ENCODE data around the gene MMP7.

Gene MMP7

GRCh38 chr11:102520514-102520913 is 10.0 kb downstream of the MMP7 start:
- no peak overlapping the region for H2BK5ac ChIP-seq (ENCODE audit: low read length)
- H3K23ac ChIP-seq (ENCODE audit: low read depth, low read length, poor library complexity) = no peak overlapping the region
- H3K4me3 ChIP-seq (ENCODE audit: low read length in 2 of 2) = no peak overlapping the region
- H3K14ac ChIP-seq (ENCODE audit: low read length) = no peak overlapping the region
- H3K36me3 ChIP-seq (replicated peaks in 1 of 2; ENCODE audit: control insufficient read depth in 2 of 2, insufficient read depth in 2 of 2, low read length in 2 of 2) = no peaks in the 10 kb centered on the region
- H2BK120ac ChIP-seq (ENCODE audit: low read depth, low read length) = no peak overlapping the region
- no peaks in the 10 kb centered on the region for H3K4me1 ChIP-seq (ENCODE audit: control insufficient read depth in 2 of 2, insufficient read depth in 1 of 2, low read depth in 1 of 2, low read length in 2 of 2)
- no peaks in the 10 kb centered on the region for H3K9me3 ChIP-seq (replicated peaks in 1 of 2; ENCODE audit: control insufficient read depth in 2 of 2, insufficient read depth in 1 of 2, low read depth in 1 of 2, low read length in 2 of 2)
- no peak overlapping the region for H2BK12ac ChIP-seq (ENCODE audit: low read length)
- no peak overlapping the region for H3K4ac ChIP-seq (ENCODE audit: low read length)
- no peak overlapping the region for H2AK5ac ChIP-seq (ENCODE audit: low read depth, low read length)
- no peaks in the 10 kb centered on the region for H3K79me1 ChIP-seq (ENCODE audit: low read depth, low read length)
- no peak overlapping the region for H4K8ac ChIP-seq (ENCODE audit: low read depth, low read length)
- no peak overlapping the region for H4K91ac ChIP-seq (ENCODE audit: low read depth, low read length, poor library complexity)
- H2BK15ac ChIP-seq (ENCODE audit: low read length) = no peak overlapping the region
- DNase-seq (ENCODE audit: low spot score) = no peak
- no peak overlapping the region for H3K4me2 ChIP-seq (ENCODE audit: insufficient read depth, low read length, poor library complexity, severe bottlenecking)
- H2AFZ ChIP-seq (ENCODE audit: low read length) = no peak overlapping the region
- H3K27ac ChIP-seq (replicated peaks; ENCODE audit: low read length) = no peak overlapping the region
- H3K9ac ChIP-seq (ENCODE audit: low read depth, low read length, poor library complexity) = no peak overlapping the region
- H3K27me3 ChIP-seq (ENCODE audit: control insufficient read depth in 3 of 3, insufficient read depth in 3 of 3, low read depth in 1 of 3, low read length in 3 of 3) = no peaks in the 10 kb centered on the region
- H3K18ac ChIP-seq (ENCODE audit: low read length) = no peak overlapping the region

GRCh38 chr11:102518296-102519094 is 12.1 kb downstream of the MMP7 start:
- Histone ChIP-seq H2BK12ac (ENCODE audit: low read length) (no peak overlapping the region), H2AFZ (ENCODE audit: low read length) (no peak overlapping the region), H3K14ac (ENCODE audit: low read length) (no peak overlapping the region), H3K4me3 (ENCODE audit: low read length in 2 of 2) (no peak overlapping the region), H3K4me1 (ENCODE audit: control insufficient read depth in 2 of 2, insufficient read depth in 1 of 2, low read depth in 1 of 2, low read length in 2 of 2) (no peaks in the 10 kb centered on the region), H2AK5ac (ENCODE audit: low read depth, low read length) (no peak overlapping the region), H3K9ac (ENCODE audit: low read depth, low read length, poor library complexity) (no peak overlapping the region), H3K36me3 (replicated peaks in 1 of 2; ENCODE audit: control insufficient read depth in 2 of 2, insufficient read depth in 2 of 2, low read length in 2 of 2) (no peaks in the 10 kb centered on the region), H4K8ac (ENCODE audit: low read depth, low read length) (no peak overlapping the region), H3K27me3 (ENCODE audit: control insufficient read depth in 3 of 3, insufficient read depth in 3 of 3, low read depth in 1 of 3, low read length in 3 of 3) (peaks cover 0 to 4% (median 0%) of the 10 kb centered on the region in 3 experiments), H2BK5ac (ENCODE audit: low read length) (no peak overlapping the region), H3K79me1 (ENCODE audit: low read depth, low read length) (no peaks in the 10 kb centered on the region), H2BK120ac (ENCODE audit: low read depth, low read length) (no peak overlapping the region), H3K4ac (ENCODE audit: low read length) (no peak overlapping the region), H3K18ac (ENCODE audit: low read length) (no peak overlapping the region), H3K23ac (ENCODE audit: low read depth, low read length, poor library complexity) (no peak overlapping the region), H3K4me2 (ENCODE audit: insufficient read depth, low read length, poor library complexity, severe bottlenecking) (no peak overlapping the region), H3K27ac (replicated peaks; ENCODE audit: low read length) (no peak overlapping the region), H2BK15ac (ENCODE audit: low read length) (no peak overlapping the region), H3K9me3 (replicated peaks in 1 of 2; ENCODE audit: control insufficient read depth in 2 of 2, insufficient read depth in 1 of 2, low read depth in 1 of 2, low read length in 2 of 2) (no peaks in the 10 kb centered on the region), H4K91ac (ENCODE audit: low read depth, low read length, poor library complexity) (no peak overlapping the region)
- no peak for DNase-seq (ENCODE audit: low spot score)
- no CpG with 5 or more reads among the region's 3 CpGs for WGBS, 2 donors (ENCODE audit: extremely low coverage in 2 of 2, insufficient read length in 2 of 2, insufficient replicate concordance in 1 of 2)

GRCh38 chr11:102517670-102518069 is 12.9 kb downstream of the MMP7 start:
- Histone ChIP-seq H2BK5ac (ENCODE audit: low read length) (no peak overlapping the region), H4K91ac (ENCODE audit: low read depth, low read length, poor library complexity) (no peak overlapping the region), H3K14ac (ENCODE audit: low read length) (no peak overlapping the region), H2BK15ac (ENCODE audit: low read length) (no peak overlapping the region), H2BK120ac (ENCODE audit: low read depth, low read length) (no peak overlapping the region), H2AFZ (ENCODE audit: low read length) (no peak overlapping the region), H3K18ac (ENCODE audit: low read length) (no peak overlapping the region), H3K23ac (ENCODE audit: low read depth, low read length, poor library complexity) (no peak overlapping the region), H4K8ac (ENCODE audit: low read depth, low read length) (no peak overlapping the region), H3K27ac (replicated peaks; ENCODE audit: low read length) (no peak overlapping the region), H3K4me2 (ENCODE audit: insufficient read depth, low read length, poor library complexity, severe bottlenecking) (no peak overlapping the region), H3K4me3 (ENCODE audit: low read length in 2 of 2) (no peak overlapping the region), H3K9me3 (replicated peaks in 1 of 2; ENCODE audit: control insufficient read depth in 2 of 2, insufficient read depth in 1 of 2, low read depth in 1 of 2, low read length in 2 of 2) (no peaks in the 10 kb centered on the region), H3K79me1 (ENCODE audit: low read depth, low read length) (no peaks in the 10 kb centered on the region), H3K4me1 (ENCODE audit: control insufficient read depth in 2 of 2, insufficient read depth in 1 of 2, low read depth in 1 of 2, low read length in 2 of 2) (no peaks in the 10 kb centered on the region), H2BK12ac (ENCODE audit: low read length) (no peak overlapping the region), H3K4ac (ENCODE audit: low read length) (no peak overlapping the region), H2AK5ac (ENCODE audit: low read depth, low read length) (no peak overlapping the region), H3K27me3 (ENCODE audit: control insufficient read depth in 3 of 3, insufficient read depth in 3 of 3, low read depth in 1 of 3, low read length in 3 of 3) (peaks cover 0 to 4% (median 0%) of the 10 kb centered on the region in 3 experiments), H3K36me3 (replicated peaks in 1 of 2; ENCODE audit: control insufficient read depth in 2 of 2, insufficient read depth in 2 of 2, low read length in 2 of 2) (no peaks in the 10 kb centered on the region), H3K9ac (ENCODE audit: low read depth, low read length, poor library complexity) (no peak overlapping the region)
- DNase-seq (ENCODE audit: low spot score) = no peak
- WGBS, 2 donors (ENCODE audit: extremely low coverage in 2 of 2, insufficient read length in 2 of 2, insufficient replicate concordance in 1 of 2) = no CpG with 5 or more reads among the region's 3 CpGs

GRCh38 chr11:102516179-102516578 is 14.4 kb downstream of the MMP7 start:
- no peak for DNase-seq (ENCODE audit: low spot score)

More at GRCh38 chr11:102516179-102516578, 14.4 kb downstream of the MMP7 start:
- H2BK12ac ChIP-seq (ENCODE audit: low read length) = no peak overlapping the region
- H3K9me3 ChIP-seq (replicated peaks in 1 of 2; ENCODE audit: control insufficient read depth in 2 of 2, insufficient read depth in 1 of 2, low read depth in 1 of 2, low read length in 2 of 2) = no peaks in the 10 kb centered on the region
- H2AK5ac ChIP-seq (ENCODE audit: low read depth, low read length) = no peak overlapping the region
- no peak overlapping the region for H2BK15ac ChIP-seq (ENCODE audit: low read length)
- no peaks in the 10 kb centered on the region for H3K36me3 ChIP-seq (replicated peaks in 1 of 2; ENCODE audit: control insufficient read depth in 2 of 2, insufficient read depth in 2 of 2, low read length in 2 of 2)
- H3K14ac ChIP-seq (ENCODE audit: low read length) = no peak overlapping the region
- H3K27ac ChIP-seq (replicated peaks; ENCODE audit: low read length) = no peak overlapping the region
- H3K27me3 ChIP-seq (ENCODE audit: control insufficient read depth in 3 of 3, insufficient read depth in 3 of 3, low read depth in 1 of 3, low read length in 3 of 3) = peaks cover 0 to 4% (median 0%) of the 10 kb centered on the region in 3 experiments
- no peak overlapping the region for H3K18ac ChIP-seq (ENCODE audit: low read length)
- no peaks in the 10 kb centered on the region for H3K4me1 ChIP-seq (ENCODE audit: control insufficient read depth in 2 of 2, insufficient read depth in 1 of 2, low read depth in 1 of 2, low read length in 2 of 2)
- H3K4ac ChIP-seq (ENCODE audit: low read length) = no peak overlapping the region
- H2AFZ ChIP-seq (ENCODE audit: low read length) = no peak overlapping the region
- no peak overlapping the region for H3K9ac ChIP-seq (ENCODE audit: low read depth, low read length, poor library complexity)
- WGBS, 2 donors (ENCODE audit: extremely low coverage in 2 of 2, insufficient read length in 2 of 2, insufficient replicate concordance in 1 of 2) = no CpG with 5 or more reads among the region's 4 CpGs
- no peak overlapping the region for H2BK120ac ChIP-seq (ENCODE audit: low read depth, low read length)
- H2BK5ac ChIP-seq (ENCODE audit: low read length) = no peak overlapping the region
- no peak overlapping the region for H3K23ac ChIP-seq (ENCODE audit: low read depth, low read length, poor library complexity)
- H3K79me1 ChIP-seq (ENCODE audit: low read depth, low read length) = no peaks in the 10 kb centered on the region
- H4K91ac ChIP-seq (ENCODE audit: low read depth, low read length, poor library complexity) = no peak overlapping the region
- no peak overlapping the region for H3K4me2 ChIP-seq (ENCODE audit: insufficient read depth, low read length, poor library complexity, severe bottlenecking)
- H4K8ac ChIP-seq (ENCODE audit: low read depth, low read length) = no peak overlapping the region
- no peak overlapping the region for H3K4me3 ChIP-seq (ENCODE audit: low read length in 2 of 2)

Data from neuronal stem cell (in vitro differentiated cells).